Measurements from ENCODE around the gene NPAS3.

The NPAS3 gene

GRCh38 chr14:33736299-33736825, 797.7 kb downstream of the NPAS3 start:
- DNase-seq = no peak

GRCh38 chr14:33736979-33737378, 798.3 kb downstream of the NPAS3 start:
- no peak for DNase-seq

GRCh38 chr14:33737446-33737845, 798.8 kb downstream of the NPAS3 start:
- DNase-seq = no peak

GRCh38 chr14:33738029-33738428, 799.4 kb downstream of the NPAS3 start:
- no peak for DNase-seq

GRCh38 chr14:33738491-33738890, 799.8 kb downstream of the NPAS3 start:
- DNase-seq = no peak

GRCh38 chr14:33740531-33740930, 801.9 kb downstream of the NPAS3 start:
- DNase-seq = no peak

- no peak for DNase-seq
Measured at GRCh38 chr14:33742166-33742565, 803.5 kb downstream of the NPAS3 start.

- DNase-seq = no peak
Measured at GRCh38 chr14:33745163-33745562, 806.5 kb downstream of the NPAS3 start.

- DNase-seq = no peak
Measured at GRCh38 chr14:33747749-33748148, 809.1 kb downstream of the NPAS3 start.

- no peak for DNase-seq
Measured at GRCh38 chr14:33754261-33754660, 815.6 kb downstream of the NPAS3 start.

GRCh38 chr14:33755358-33755757, 816.7 kb downstream of the NPAS3 start:
- no peak for DNase-seq

GRCh38 chr14:33756833-33757232, 818.2 kb downstream of the NPAS3 start:
- no peak for DNase-seq

- no peak for DNase-seq
Measured at GRCh38 chr14:33758547-33758946, 819.9 kb downstream of the NPAS3 start.

- no peak for DNase-seq
Measured at GRCh38 chr14:33762161-33762851, 823.6 kb downstream of the NPAS3 start.

GRCh38 chr14:33764876-33765650, 826.4 kb downstream of the NPAS3 start:
- DNase-seq = no peak

GRCh38 chr14:33767586-33768457, 829.1 kb downstream of the NPAS3 start:
- no peak for DNase-seq

GRCh38 chr14:33768458-33768830, 829.8 kb downstream of the NPAS3 start:
- DNase-seq = no peak

GRCh38 chr14:33773205-33774030, 834.7 kb downstream of the NPAS3 start:
- DNase-seq = no peak

- DNase-seq = no peak
Measured at GRCh38 chr14:33774161-33774560, 835.5 kb downstream of the NPAS3 start.

GRCh38 chr14:33774723-33775470, 836.2 kb downstream of the NPAS3 start:
- DNase-seq = no peak

GRCh38 chr14:33776871-33777270, 838.2 kb downstream of the NPAS3 start:
- DNase-seq = no peak

- DNase-seq = no peak
Measured at GRCh38 chr14:33777681-33778080, 839.0 kb downstream of the NPAS3 start.
